Thyroid gland (tissue), 4 donors: ENCODE measurements around the gene LONP2.

Experiments used
- CTCF ChIP-seq, 6 experiments: fragments of 200-600 bp in 3 of 6; fragments of 450-650 bp in 3 of 6; sonication (generic) in 3 of 6; IDR thresholded peaks; one replicate each; pipeline ENCODE4 v1.5.1; 2016 to 2019; ENCODE audit warnings: antibody characterized with exemption in 6 of 6, mild to moderate bottlenecking in 2 of 6, inconsistent platforms in 1 of 6, moderate library complexity in 1 of 6
- POLR2A ChIP-seq, 2 donors: fragments of 450-650 bp; IDR thresholded peaks; one replicate each; pipeline ENCODE4 v1.6.1; 2017; ENCODE audit warnings: antibody characterized with exemption in 2 of 2, mild to moderate bottlenecking in 2 of 2, moderate library complexity in 1 of 2

GRCh38 chr16:48256579-48257177 lies 12.6 kb downstream of the LONP2 start:
- no peak for TF ChIP-seq POLR2A (IDR thresholded peaks at IDR 0.05)
- no peak for TF ChIP-seq CTCF (IDR thresholded peaks at IDR 0.05)
